H1 (cell line): ENCODE results near the gene MFAP3. TPM values are rescaled to one million over a fixed set of nuclear protein-coding genes. Genes with fewer than 3 reads are reported as not detected.

Experiments
- ASH2L ChIP-seq: fragments of 200-600, 300-600 bp; sonication (generic); IDR thresholded peaks from one replicate; pipeline ENCODE4 v1.7.1; 2017; ENCODE audit warnings: low read length
- CEBPB ChIP-seq: IDR thresholded peaks from 2 replicates; pipeline ENCODE4 v1.6.1; 2012; ENCODE audit warnings: low read depth, low read length
- CHD2 ChIP-seq: IDR thresholded peaks from 2 replicates; pipeline ENCODE4 v1.6.1; 2012; ENCODE audit warnings: low read length, improper control_type of control experiment
- CTCF ChIP-seq, 3 experiments: IDR thresholded peaks; 1 replicate in 2 of 3; 2 replicates in 1 of 3; pipeline versions ENCODE4 v1.5.1 to v1.6.1; 2011; ENCODE audit warnings: low read length in 3 of 3, mild to moderate bottlenecking in 3 of 3, inconsistent platforms in 2 of 3, low read depth in 1 of 3, moderate library complexity in 1 of 3; ENCODE audit not compliant: insufficient read depth in 1 of 3; ENCODE audit errors: control extremely low read depth in 1 of 3
- EGR1 ChIP-seq: IDR thresholded peaks from 2 replicates; pipeline ENCODE4 v1.6.1; 2011; ENCODE audit warnings: low read depth, low read length, borderline replicate concordance
- GABPA ChIP-seq: IDR thresholded peaks from 2 replicates; pipeline ENCODE4 v1.6.1; 2011; ENCODE audit warnings: mild to moderate bottlenecking, low read length, moderate library complexity, borderline replicate concordance; ENCODE audit not compliant: insufficient read depth
- HDAC2 ChIP-seq, 2 experiments: fragments of 300-600 bp in 1 of 2; sonication (generic) in 1 of 2; IDR thresholded peaks; 2 replicates each; pipeline ENCODE4 v1.6.1; 2011 to 2012; ENCODE audit warnings: low read depth in 2 of 2, low read length in 2 of 2, mild to moderate bottlenecking in 2 of 2, moderate library complexity in 2 of 2, borderline replicate concordance in 1 of 2, inconsistent platforms in 1 of 2
- JUND ChIP-seq: IDR thresholded peaks from 2 replicates; pipeline ENCODE4 v1.6.1; 2011; ENCODE audit warnings: mild to moderate bottlenecking, improper control_type of control experiment, low read length
- PHF8 ChIP-seq: fragments of 200-600 bp; sonication (generic); conservative IDR thresholded peaks from 2 replicates; pipeline ENCODE4 v1.7.1; 2012; ENCODE audit warnings: low read depth, mild to moderate bottlenecking, inconsistent platforms, low read length, moderate library complexity
- RAD21 ChIP-seq, 2 experiments: IDR thresholded peaks in 1 of 2; conservative IDR thresholded peaks in 1 of 2; 2 replicates each; pipeline ENCODE4 v1.6.1; 2011; ENCODE audit warnings: low read depth in 2 of 2, low read length in 2 of 2, improper control_type of control experiment in 1 of 2, inconsistent platforms in 1 of 2, mild to moderate bottlenecking in 1 of 2, moderate library complexity in 1 of 2
- RNF2 ChIP-seq: fragments of 200-900, 300-1000 bp; sonication (generic); IDR thresholded peaks from 2 replicates; pipeline ENCODE4 v1.7.1; 2016; ENCODE audit warnings: borderline replicate concordance, low read depth, mild to moderate bottlenecking, antibody characterized with exemption, low read length; ENCODE audit not compliant: poor library complexity, severe bottlenecking; ENCODE audit errors: missing control alignments
- SAP30 ChIP-seq: fragments of 300-600 bp; sonication (generic); IDR thresholded peaks from 2 replicates; pipeline ENCODE4 v1.7.1; 2012; ENCODE audit warnings: low read length, moderate library complexity, mild to moderate bottlenecking, inconsistent platforms; ENCODE audit not compliant: insufficient read depth, insufficient replicate concordance
- SIN3A ChIP-seq, 2 experiments: IDR thresholded peaks in 1 of 2; conservative IDR thresholded peaks in 1 of 2; 2 replicates each; pipeline ENCODE4 v1.6.1; 2011 to 2012; ENCODE audit warnings: low read length in 2 of 2, improper control_type of control experiment in 1 of 2, low read depth in 1 of 2, mild to moderate bottlenecking in 1 of 2
- TAF1 ChIP-seq: IDR thresholded peaks from 2 replicates; pipeline ENCODE4 v1.6.1; 2011; ENCODE audit warnings: mild to moderate bottlenecking, low read depth, low read length
- TAF7 ChIP-seq: optimal IDR thresholded peaks from 2 replicates; pipeline ENCODE3; 2011; ENCODE audit warnings: low read depth, mild to moderate bottlenecking, inconsistent platforms, low read length, moderate library complexity, borderline replicate concordance
- TBP ChIP-seq: IDR thresholded peaks from 2 replicates; pipeline ENCODE4 v1.6.1; 2011; ENCODE audit warnings: low read depth, low read length, improper control_type of control experiment
- polyA plus RNA-seq, 7 experiments: library from polyadenylated mRNA; depleted of rRNA in 3 of 7; stranded (reverse) in 5 of 7; unstranded in 2 of 7; fragments of >200 nt in 5 of 7; fragments of 200-250 nt in 2 of 7; gene quantifications; 1 replicate in 5 of 7; 2 replicates in 1 of 7; 4 replicates in 1 of 7; pipeline versions ENCODE4 v1.2.1 to v1.2.3, GENCODE V29; 2011 to 2013; ENCODE audit warnings: missing spikeins in 2 of 7, mixed read lengths in 2 of 7
- total RNA-seq: library from RNA; stranded (reverse); fragmentation: NEBNext Ultra II Directional; extraction: Animal tissue kit (Norgen Biotek cat#: 25700); gene quantifications from 2 replicates; pipeline ENCODE4 v1.2.1, GENCODE V29; 2021
- TF ChIP-seq, protein P1 (sequence below): IDR thresholded peaks from 2 replicates; pipeline ENCODE4 v1.6.1; 2011; ENCODE audit warnings: low read length, improper control_type of control experiment

Gene MFAP3
- total and polyA plus RNA-seq, 2 of the 8 experiments (the other 6 are each of a cell fraction or from before 2014, with no cell fraction given): 13.7 to 27.0 TPM

GRCh38 chr5:154038707-154039457, at the start of gene MFAP3, which contains the start of gene FAM114A2 (continued):
- no peak for TF ChIP-seq CTCF (IDR thresholded peaks at IDR 0.05; ENCODE audit: control extremely low read depth in 1 of 3, insufficient read depth in 1 of 3, low read depth in 1 of 3, low read length in 3 of 3)
- TF ChIP-seq CHD2: peak; percentile 77
- peak; percentile 59; the same call in 1 of the 2 replicates for TF ChIP-seq EGR1
- TF ChIP-seq HDAC2 (IDR thresholded peaks at IDR 0.05; ENCODE audit: borderline replicate concordance in 1 of 2, low read depth in 2 of 2, low read length in 2 of 2): 0 out of 4 replicates have a peak, but pooled peaks of 1 of the 2 experiments have one; percentile 71
- peak; percentile 81 for TF ChIP-seq PHF8
- TF ChIP-seq TAF1: peak; percentile 83
- peak in 1 of 2 experiments; percentile 97; a peak in 2 of 4 replicates for TF ChIP-seq SIN3A (conservative IDR thresholded peaks at IDR 0.05 in 1 of 2, IDR thresholded peaks at IDR 0.05 in 1 of 2; ENCODE audit: low read depth in 1 of 2, low read length in 2 of 2)
- no peak for TF ChIP-seq RNF2
- TF ChIP-seq TAF7: peak; percentile 43
- peak; percentile 98 for TF ChIP-seq ASH2L
- peak; percentile 12 for TF ChIP-seq SAP30
- 0 out of 2 replicates have a peak, but pooled peaks have one; percentile 14 for TF ChIP-seq CEBPB
- peak; percentile 82 for TF ChIP-seq TBP
- TF ChIP-seq GABPA: peak; percentile 97
- TF ChIP-seq RAD21 (IDR thresholded peaks at IDR 0.05 in 1 of 2, conservative IDR thresholded peaks at IDR 0.05 in 1 of 2; ENCODE audit: low read depth in 2 of 2, low read length in 2 of 2): peak in 1 of 2 experiments; percentile 18; a peak in 2 of 4 replicates
- TF ChIP-seq, protein P1, sequence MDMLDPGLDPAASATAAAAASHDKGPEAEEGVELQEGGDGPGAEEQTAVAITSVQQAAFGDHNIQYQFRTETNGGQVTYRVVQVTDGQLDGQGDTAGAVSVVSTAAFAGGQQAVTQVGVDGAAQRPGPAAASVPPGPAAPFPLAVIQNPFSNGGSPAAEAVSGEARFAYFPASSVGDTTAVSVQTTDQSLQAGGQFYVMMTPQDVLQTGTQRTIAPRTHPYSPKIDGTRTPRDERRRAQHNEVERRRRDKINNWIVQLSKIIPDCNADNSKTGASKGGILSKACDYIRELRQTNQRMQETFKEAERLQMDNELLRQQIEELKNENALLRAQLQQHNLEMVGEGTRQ: no peak
- TF ChIP-seq JUND: no peak; the same call in 1 of the 2 replicates
